GM18511 (cell line): ENCODE results near the gene SMIM8.

Experiments
- ATAC-seq: cut with Tn5 transposase; IDR thresholded peaks from one replicate; pipeline ENCODE4 v1.9.1; 2021; ENCODE audit warnings: mild to moderate bottlenecking, moderate library complexity; ENCODE audit not compliant: unreplicated experiment

Gene SMIM8

DNA sequence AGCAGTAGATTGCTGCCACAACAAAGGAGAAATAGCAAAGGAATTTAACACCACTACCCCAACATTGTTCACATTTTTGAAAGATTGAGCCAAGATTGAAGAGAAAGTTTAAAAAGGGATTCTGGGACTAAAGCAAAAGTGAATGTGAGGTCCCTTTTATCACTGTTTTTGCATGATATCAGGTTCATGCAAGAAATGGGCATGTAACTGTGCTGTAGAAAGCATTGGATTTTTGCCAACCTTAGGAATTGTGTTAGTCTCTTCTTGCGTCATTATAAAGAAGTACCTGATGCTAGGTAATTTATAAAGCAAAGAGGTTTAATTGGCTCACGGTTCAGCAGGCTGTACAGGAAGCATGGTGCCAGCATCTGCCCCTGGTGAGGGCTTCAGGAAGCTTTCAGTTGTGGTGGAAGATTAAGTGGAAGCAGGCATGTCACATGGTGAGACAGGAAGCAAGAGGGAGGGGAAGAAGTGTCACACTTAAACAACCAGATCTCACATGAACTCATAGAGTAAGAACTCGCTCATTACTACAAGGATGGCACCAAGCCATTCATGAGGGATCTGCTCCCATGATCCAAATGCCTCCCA is 11.3 kb downstream of the SMIM8 start:
- ATAC-seq, result no peak

DNA sequence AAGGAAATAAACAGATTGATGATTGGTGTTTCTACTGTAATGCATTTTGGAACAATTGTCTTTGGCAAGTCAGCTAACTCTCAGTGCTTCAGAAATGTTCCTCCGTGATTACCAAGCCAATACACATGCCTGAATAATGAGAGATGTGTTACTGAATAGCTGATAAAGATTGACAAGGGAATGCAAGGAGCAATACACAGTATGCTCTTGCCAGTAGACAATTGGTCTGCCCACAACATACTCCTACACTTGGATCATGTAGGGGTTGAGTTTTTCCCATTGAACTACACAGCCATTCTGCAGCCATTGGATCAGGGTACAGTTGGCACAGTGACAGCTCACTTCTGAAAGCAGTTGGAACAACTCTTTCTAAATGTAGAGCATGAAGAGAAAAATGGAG is 12.3 kb downstream of the SMIM8 start:
- ATAC-seq, result no peak

DNA sequence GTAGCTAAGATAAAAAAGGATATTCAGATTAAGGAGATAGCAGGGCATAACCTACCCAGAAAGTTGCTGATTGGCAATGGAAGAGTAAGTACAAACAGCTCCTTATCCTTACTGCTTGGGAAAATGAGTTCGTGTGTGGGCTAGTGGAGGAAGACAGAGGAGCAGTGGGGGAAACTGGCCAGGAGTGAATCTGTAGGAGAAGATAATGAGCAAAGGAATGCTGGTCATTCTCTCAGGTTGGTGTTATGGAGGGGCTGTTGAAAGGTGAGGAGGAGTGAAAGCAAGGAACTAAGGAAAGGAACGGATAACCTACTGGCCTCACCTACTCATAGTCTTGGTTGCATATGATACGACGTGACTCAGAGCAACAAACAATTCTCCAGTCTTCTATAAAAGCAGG is 14.0 kb downstream of the SMIM8 start:
- no peak for ATAC-seq

DNA sequence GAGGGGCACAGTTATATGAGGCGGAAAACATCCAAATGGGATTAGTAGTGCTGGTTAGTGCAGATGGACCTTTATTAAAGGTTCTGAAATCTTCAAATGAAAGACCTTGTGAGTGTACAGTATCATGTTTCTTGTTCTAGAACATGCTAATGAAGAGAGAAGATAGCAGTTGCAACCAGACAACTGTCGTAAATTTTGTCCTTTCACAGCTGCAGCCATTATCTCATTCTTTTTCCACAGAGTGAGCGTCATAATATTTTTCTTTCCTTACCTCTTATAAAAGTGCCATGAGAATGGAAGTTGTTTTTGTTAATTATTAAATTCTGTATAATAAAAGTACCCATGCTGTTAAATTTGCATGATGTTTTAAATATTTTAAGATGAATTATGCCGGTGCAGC is 17.8 kb downstream of the SMIM8 start:
- no peak for ATAC-seq

DNA sequence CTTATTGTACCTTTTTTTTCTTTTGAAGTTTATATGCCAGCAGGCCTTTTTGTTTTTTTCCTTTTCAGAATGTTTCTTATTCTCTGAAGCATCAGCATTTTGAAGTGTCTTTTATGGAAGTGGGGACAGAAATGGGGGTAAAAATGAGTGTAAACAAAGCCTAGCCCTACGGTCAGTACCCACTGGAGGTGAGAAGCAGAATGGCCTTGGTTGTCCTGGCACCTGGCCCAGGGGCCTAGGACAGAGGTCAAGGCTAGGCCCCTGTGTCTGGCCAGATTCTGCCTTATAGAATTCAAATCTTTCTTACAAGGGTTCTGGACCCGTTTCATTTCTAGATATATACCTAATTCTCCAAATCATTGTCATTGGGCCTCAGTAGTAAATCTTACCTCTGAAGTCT is 18.8 kb downstream of the SMIM8 start:
- no peak for ATAC-seq

DNA sequence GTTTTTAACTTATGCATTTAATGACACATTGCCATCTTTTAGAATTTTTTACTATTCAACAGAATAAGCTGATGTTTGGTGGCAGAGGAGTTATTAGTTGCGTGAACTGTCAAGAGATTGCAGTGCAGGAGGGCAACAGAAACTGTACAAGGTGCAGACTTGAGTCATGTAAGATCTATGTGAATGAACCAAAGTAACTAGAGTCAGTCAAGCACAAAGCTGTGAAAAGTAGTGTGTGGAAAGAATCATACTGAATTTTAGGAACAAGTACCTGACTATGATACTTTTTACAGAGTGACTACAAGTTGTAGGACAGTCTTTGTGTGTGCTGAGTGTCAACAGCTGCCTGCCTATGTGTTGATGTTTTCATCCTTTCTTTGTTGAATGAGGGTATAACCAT is 19.5 kb downstream of the SMIM8 start:
- peak; percentile 99 for ATAC-seq

DNA sequence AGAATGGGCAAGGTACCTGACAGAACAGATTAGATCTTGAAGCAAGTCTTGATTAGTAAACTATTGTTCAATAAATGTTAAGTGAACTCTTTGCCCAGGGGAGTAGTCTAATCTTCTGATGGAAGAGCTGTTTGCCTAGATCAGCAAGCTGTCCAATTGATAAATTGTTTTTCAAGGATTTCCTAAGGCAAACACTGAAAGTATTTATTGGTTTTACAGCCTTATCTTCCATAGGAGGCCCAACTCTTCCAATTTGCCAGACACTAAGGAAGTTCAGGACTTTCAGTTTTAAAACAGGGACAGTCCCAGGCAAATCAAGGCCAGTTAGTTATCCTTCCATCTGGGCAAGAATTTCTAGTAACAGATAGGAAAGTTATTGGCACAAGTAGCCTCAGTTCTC is 20.4 kb downstream of the SMIM8 start:
- no peak for ATAC-seq

DNA sequence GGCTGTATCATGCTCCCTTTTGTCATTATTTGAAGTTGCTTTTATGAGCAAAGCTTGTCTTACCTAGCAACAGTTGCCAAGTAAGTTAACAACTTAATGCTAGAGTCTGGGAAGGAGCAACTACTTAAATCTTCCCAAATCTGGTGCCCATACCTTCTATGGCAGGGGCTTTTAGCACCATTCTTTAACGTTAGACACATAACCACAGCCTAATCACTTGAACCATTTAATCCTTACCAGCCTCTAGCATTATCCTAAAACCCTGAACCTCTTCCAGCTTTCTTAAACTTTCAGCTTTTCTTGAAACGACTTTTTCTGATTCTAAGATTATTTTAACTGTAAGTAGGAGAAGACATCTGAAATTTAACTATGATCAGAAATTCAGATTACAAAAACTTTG is 22.3 kb downstream of the SMIM8 start, which contains the start of gene C6orf163:
C6orf163 (plus strand) TSS at position 83 of the 400 bp plus-strand sequence; CDS start at position 370, 287 bp downstream.
- ATAC-seq, result no peak

DNA sequence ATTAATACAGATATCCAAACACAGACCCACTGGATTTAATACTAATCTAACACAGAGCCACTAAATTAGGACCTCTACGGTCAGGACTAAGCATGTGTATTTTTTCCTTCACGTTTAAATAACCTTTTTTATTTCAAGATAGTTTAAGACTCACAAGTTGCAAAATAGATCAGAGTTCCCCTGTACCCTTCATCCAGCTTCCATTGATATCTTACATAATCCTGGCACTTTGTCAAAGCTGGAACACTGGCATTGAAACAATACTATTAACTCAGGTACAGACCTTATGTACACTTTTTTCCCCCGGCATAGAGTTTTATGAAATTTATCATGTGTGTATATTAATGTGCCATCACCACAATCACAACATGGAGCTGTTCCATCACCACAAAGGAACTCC is 24.3 kb downstream of the SMIM8 start:
- no peak for ATAC-seq

DNA sequence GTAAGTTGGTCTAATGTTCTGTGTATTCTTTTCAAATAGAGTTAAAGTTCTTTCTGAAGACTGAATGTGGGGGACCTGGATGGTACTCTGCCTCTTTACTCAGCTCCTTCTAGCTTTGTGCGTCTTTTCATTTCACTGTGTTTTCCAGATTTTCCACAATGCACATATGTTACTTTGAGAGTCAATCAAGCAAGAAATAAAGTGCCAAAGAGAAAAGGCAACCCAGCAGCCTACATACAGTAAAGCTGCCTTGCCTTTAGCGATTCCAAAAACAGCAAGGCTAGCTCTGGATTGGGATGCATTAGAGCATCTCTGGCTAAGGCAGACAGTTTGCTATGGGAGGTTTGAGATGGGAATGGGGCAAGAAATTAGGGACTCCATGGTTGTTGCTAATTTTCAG is 27.5 kb downstream of the SMIM8 start:
- ATAC-seq, result no peak

DNA sequence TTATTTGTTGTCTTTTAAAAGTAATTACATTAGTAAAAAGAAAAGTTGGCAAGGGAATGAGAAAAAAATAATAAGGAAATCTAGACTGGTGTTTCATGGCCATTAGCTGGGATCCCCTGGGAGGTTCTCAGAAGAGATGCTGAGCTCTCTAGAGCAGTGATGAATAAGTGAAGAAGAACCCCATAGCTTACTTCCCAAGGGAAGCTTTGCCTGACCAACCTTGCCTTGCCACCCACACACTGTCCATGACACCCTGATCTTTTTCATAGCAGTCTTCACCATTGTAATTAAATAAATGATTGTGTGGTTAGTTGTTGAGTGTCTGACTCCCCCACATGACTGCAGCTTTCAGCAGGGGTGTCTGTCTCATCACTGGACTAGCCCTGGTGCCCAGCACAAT is 28.1 kb downstream of the SMIM8 start:
- no peak for ATAC-seq

DNA sequence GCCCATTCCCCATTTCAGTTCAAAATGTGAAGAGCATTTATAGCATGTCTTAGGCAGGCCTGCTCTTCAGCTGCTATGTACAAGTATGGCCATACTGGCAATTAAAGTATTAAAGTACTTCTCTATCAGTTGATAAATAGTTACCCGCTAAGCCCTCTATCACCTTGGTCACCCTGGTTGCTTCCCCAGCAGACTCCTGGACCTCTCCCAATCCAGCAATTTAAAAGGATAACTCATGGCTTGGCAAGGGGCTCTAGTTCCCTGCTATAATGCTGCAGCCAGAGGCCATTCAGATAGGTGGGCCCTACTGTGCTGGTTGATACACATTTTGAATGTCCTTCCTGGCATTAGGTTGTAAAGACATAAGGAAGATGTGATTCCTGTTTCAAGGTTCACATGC is 29.2 kb downstream of the SMIM8 start:
- no peak for ATAC-seq

DNA sequence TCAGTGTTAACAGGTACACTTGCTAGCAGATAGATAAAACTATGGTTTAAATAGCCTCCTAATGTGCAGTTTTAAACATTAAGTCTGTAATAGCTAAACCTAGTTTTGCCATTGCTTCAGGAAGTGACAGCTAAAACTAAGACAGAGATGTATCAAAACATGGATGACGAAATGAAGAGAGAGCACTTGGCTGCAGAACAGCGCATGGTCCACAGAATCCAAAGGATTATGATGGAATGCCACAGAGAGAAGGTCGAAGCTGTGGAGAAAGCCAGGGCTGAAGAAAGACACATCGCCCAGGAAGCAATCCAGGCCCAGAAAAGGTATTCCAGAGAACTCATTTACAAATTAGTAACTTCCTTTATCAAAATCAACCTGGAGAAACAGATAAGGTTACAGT is 33.8 kb downstream of the SMIM8 start:
- ATAC-seq, result no peak

DNA sequence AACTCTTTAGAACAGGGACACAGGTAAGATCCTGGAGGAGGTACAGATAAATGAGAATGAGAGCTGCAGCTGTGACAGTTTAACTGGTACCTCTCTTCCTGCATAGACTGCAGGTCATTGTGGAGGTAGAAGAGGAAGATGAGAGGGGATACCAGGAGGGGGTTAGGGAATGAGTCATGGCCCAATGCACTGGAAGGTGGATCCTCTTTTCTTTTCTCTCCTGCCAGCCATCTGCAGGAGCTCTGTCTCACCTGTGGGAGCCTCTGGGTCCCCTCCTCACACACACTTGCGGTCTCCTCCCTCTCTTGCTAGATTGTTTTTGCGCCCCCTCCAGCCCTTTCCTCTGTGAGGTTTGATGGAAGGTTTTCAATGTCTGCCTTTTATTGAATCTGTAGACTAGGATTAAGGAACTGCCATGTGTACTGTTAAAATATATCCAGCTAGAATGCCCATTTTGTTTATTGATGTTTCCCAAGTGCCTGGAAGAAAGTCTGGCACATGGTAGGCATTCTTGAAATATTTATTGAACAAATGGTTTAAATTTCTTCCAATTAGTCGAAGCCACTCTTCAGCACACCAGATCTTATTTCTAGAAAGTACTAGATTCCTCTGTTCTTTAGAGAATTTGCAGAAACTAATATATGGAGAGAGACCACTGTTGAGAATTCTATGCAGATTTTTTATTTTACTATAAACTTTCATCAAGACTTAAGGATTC is 35.2 kb downstream of the SMIM8 start:
- no peak for ATAC-seq

DNA sequence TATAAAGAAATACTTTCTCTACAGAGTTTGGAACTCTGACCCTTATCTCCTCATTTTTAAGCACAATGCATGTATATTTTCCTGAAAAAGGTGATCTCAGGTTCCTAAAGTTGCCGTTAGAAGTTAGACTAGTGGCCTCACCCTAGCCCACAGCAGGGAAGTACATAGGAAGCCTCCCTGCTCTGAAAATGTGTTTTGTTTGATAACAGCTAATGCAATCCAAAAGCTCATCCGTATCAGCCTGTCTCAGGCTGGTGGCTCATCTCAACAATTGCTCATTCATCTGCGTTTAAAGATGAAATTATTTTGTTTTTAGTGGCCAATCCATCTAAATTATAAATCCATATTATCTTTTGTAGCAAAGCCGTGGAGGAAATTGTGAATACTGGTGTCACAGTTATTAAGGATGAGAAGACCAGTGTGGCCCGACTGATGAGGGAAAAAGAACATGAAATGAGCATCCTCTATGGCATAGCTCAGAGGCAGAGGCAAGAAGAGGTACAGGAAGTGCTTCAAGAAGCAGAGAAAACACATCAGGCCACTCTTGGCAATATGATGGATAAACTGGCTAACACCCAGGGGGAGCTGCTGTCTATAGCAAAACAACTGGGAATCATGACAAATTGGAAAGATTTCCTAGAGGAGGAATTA is 42.3 kb downstream of the SMIM8 start:
- no peak for ATAC-seq

DNA sequence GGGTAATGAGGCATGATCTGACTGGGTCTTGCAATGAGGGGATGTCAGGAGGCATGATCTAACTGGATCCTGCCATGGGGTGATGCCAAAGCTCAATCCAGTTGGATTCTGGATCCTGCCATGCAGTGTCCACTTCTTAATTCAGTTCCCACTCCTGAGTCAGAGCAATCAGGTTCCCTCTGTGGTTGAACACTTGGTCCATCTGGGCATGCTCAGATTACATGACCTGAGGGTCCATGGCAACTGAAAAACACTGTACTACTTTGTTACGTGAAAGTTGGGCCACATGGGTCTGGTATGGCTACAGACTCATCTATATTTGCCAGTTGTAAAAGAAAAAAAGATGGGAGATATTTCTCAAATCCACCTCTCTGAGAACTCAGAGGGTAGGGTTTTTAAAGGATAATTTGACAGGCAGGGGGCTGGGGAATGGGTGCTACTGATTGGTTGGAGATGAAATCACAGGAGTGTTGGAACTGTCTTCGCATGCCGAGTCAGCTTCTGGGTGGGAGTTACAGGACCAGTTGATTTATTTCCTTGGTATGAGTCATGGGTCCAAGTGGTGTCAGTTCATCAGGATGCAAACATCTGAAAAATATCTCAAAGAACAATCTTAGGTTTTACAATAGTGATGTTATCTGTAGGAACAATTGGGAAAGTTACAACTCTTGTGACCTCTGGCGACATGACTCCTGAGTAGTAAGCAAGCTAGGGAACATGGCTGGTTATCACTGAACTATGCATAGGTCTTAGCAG is 43.9 kb downstream of the SMIM8 start:
- no peak for ATAC-seq

DNA sequence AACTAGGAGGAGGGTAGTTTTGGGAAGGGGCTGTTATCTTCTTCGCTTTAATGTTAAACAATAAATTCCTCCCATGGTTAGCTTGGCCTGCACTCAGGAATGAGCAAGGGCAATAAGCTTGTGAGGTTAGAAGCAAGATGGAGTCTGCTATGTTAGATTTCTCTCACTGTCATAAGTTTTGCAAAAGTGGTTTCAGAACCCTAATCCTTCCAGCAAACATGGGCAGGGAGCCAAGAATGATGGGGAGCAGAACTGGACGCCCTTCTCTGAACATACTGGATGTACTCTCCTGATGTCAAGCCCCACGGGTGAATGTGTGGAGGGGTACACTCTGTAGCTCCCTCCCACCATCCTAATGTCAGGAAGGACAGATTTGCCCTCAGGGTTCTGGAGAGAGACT is 44.5 kb downstream of the SMIM8 start:
- no peak for ATAC-seq

DNA sequence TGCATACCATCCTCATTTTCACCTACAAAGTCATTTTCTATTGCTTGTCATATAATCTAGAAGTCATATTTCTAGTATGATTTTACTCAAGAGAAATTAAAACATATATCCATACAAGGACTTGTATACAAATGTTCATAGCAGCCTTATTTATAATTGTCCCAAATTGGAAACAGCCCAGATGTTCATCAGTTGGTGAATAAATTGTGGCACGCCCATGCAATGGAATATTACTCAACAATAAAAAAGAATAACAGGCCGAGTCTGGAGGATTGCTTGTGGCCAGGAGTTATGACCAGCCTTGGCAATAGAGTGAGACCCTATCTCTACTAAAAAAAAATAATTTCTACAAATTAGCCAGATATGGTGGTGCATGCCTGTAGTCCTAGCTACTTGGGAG is 51.0 kb downstream of the SMIM8 start:
- ATAC-seq, result no peak

DNA sequence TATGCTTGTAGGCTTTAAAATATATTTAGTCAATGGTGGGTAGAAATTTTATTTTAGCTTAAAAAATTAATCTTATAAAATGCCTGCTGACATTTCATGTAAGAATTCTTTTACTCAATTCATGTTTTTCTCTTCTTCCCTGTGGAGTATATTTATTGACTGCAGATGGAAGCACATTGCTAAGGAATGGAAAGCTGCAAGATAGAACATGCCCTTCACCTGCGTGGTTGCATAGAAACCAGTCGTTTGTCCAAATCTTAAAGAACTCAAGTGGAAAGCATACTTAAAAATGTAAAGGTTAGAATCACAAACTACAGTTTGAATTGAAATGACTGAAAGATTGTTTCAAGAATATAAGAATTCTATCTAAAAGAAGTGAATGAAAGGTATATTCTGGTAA is 52.9 kb downstream of the SMIM8 start:
- ATAC-seq, result no peak

DNA sequence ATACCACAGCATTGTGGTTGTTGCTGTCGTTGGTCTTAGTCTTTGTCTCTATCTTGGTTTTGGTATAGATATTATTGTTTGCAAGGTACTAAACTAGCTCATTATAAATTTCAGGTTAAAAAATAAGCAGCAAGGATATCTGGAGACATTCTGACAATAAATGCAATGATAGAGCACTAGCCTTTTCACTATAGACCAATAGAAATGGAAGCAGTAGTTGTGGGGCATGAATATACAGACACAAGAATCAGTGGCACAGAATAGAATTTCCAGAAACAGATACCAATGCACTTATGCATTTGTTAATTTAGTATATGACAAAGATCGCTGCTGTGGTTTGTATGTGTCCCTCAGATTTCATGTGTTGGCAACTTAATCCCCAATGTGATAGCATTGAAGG is 54.3 kb downstream of the SMIM8 start:
- ATAC-seq, result no peak

DNA sequence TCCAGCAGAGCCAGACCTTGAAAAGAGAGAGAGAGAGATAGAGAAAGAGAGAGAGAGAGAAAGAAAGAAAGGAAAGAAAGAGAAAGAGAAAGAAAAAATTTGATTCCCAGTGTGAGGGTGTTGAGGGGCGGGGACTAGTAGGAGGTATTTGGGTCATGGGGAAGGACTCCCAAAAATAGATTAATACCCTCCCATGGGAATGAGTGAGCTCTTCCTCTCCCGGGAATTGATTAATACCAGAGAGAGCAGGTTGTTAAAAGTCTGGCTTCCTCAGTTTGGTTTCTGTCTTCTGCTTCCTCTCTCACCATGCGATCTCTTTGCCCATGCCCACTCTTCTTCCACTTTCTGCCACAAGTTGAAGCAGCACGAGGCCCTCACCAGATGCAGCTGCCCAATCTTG is 56.6 kb downstream of the SMIM8 start:
- ATAC-seq, result no peak

DNA sequence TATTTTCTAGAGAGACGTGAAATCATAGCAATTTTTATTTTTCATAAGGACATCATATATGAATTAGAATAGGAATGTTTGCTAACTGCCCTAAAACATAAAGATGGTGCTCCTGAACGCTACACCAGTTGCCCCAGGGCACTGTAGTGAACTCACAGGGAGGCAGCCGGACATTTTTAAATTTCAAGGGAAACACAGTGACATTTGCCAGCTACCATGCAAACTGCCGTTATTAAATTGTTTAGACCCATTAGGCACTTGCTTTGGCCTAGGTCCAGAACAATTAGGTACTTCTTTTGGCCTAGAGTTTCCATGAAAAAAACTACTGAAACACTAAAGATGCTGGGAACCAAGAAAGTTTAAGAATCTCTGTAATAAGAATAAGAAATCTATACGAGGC is 60.5 kb downstream of the SMIM8 start:
- no peak for ATAC-seq
